H9 (cell line): ENCODE data around the gene WNT10A. TPM values are rescaled to one million over a fixed set of nuclear protein-coding genes. Genes with fewer than 3 reads are reported as not detected.

Source experiments
- DNase-seq: peaks from one replicate; pipeline ENCODE4 v3.0.0-alpha.2; 2017
- H2AFZ ChIP-seq: one replicate; pipeline ENCODE4 v1.6.1; 2013; ENCODE audit warnings: mild to moderate bottlenecking, low read length, control low read depth, moderate library complexity
- H2AK5ac ChIP-seq: 2 replicates; pipeline ENCODE4 v1.6.1; 2013; ENCODE audit warnings: low read length, control low read depth, mixed read lengths; ENCODE audit not compliant: insufficient read length
- H2BK120ac ChIP-seq: one replicate; pipeline ENCODE4 v1.6.1; 2013; ENCODE audit warnings: low read depth, mild to moderate bottlenecking, low read length, control low read depth, inconsistent platforms; ENCODE audit not compliant: poor library complexity, severe bottlenecking
- H2BK12ac ChIP-seq: 2 replicates; pipeline ENCODE4 v1.6.1; 2013; ENCODE audit warnings: low read length, control low read depth, mixed read lengths, low read depth; ENCODE audit not compliant: insufficient read length
- H2BK15ac ChIP-seq: 2 replicates; pipeline ENCODE4 v1.6.1; 2013; ENCODE audit warnings: low read depth, low read length, control low read depth
- H2BK20ac ChIP-seq: one replicate; pipeline ENCODE4 v1.6.1; 2013; ENCODE audit warnings: low read depth, mild to moderate bottlenecking, low read length, control low read depth, inconsistent platforms; ENCODE audit not compliant: poor library complexity, severe bottlenecking
- H2BK5ac ChIP-seq: 2 replicates; pipeline ENCODE4 v1.6.1; 2013; ENCODE audit warnings: low read length, control low read depth, mixed read lengths; ENCODE audit not compliant: insufficient read length
- H3K14ac ChIP-seq: 2 replicates; pipeline ENCODE4 v1.6.1; 2013; ENCODE audit warnings: low read length, control low read depth; ENCODE audit not compliant: insufficient read depth
- H3K18ac ChIP-seq: 2 replicates; pipeline ENCODE4 v1.6.1; 2013; ENCODE audit warnings: low read depth, mild to moderate bottlenecking, mixed read lengths, low read length, control low read depth; ENCODE audit not compliant: insufficient read length
- H3K23ac ChIP-seq: 2 replicates; pipeline ENCODE4 v1.6.1; 2013; ENCODE audit warnings: low read length, control low read depth, mixed read lengths, low read depth; ENCODE audit not compliant: insufficient read length
- H3K23me2 ChIP-seq: 2 replicates; pipeline ENCODE4 v1.6.1; 2013; ENCODE audit warnings: low read depth, mild to moderate bottlenecking, mixed read lengths, low read length, control low read depth; ENCODE audit not compliant: insufficient read length, poor library complexity, severe bottlenecking
- H3K27ac ChIP-seq: 2 replicates; pipeline ENCODE4 v1.5.1; 2013; ENCODE audit warnings: low read length, control low read depth, mixed read lengths, low read depth; ENCODE audit not compliant: insufficient read length
- H3K27me3 ChIP-seq: 2 replicates; pipeline ENCODE4 v1.6.1; 2013; ENCODE audit warnings: low read length, control low read depth, inconsistent platforms; ENCODE audit not compliant: insufficient read depth
- H3K4ac ChIP-seq: 2 replicates; pipeline ENCODE4 v1.6.1; 2013; ENCODE audit warnings: low read depth, mild to moderate bottlenecking, control low read depth, inconsistent platforms, low read length, moderate library complexity
- H3K4me1 ChIP-seq: 2 replicates; pipeline ENCODE4 v1.6.1; 2013; ENCODE audit warnings: low read length, control low read depth, inconsistent platforms; ENCODE audit not compliant: insufficient read depth
- H3K4me2 ChIP-seq: 2 replicates; pipeline ENCODE4 v1.6.1; 2013; ENCODE audit warnings: low read length, control low read depth, mixed read lengths; ENCODE audit not compliant: insufficient read length, insufficient read depth
- H3K56ac ChIP-seq: 2 replicates; pipeline ENCODE4 v1.6.1; 2013; ENCODE audit warnings: low read depth, mild to moderate bottlenecking, mixed read lengths, low read length, control low read depth; ENCODE audit not compliant: insufficient read length
- H3K79me1 ChIP-seq: 2 replicates; pipeline ENCODE4 v1.6.1; 2013; ENCODE audit warnings: low read depth, mild to moderate bottlenecking, moderate library complexity, low read length, control low read depth, inconsistent platforms; ENCODE audit not compliant: insufficient read depth, poor library complexity, severe bottlenecking
- H3K79me2 ChIP-seq: 2 replicates; pipeline ENCODE4 v1.6.1; 2013; ENCODE audit warnings: low read length, control low read depth, inconsistent platforms; ENCODE audit not compliant: insufficient read depth
- H3K9ac ChIP-seq: 2 replicates; pipeline ENCODE4 v1.6.1; 2013; ENCODE audit warnings: low read length, control low read depth, mixed read lengths; ENCODE audit not compliant: insufficient read length; ENCODE audit errors: extremely low read depth
- H3K9me3 ChIP-seq: one replicate; pipeline ENCODE4 v1.6.1; 2013; ENCODE audit warnings: low read depth, low read length, inconsistent platforms; ENCODE audit not compliant: control insufficient read depth
- H3T11ph ChIP-seq: one replicate; pipeline ENCODE4 v1.6.1; 2013; ENCODE audit warnings: mild to moderate bottlenecking, low read length, control low read depth, inconsistent platforms
- H4K20me1 ChIP-seq: one replicate; pipeline ENCODE4 v1.6.1; 2013; ENCODE audit not compliant: control insufficient read depth, insufficient read length, insufficient read depth
- H4K5ac ChIP-seq: 2 replicates; pipeline ENCODE4 v1.6.1; 2013; ENCODE audit warnings: low read depth, mild to moderate bottlenecking, mixed read lengths, low read length, control low read depth; ENCODE audit not compliant: insufficient read length
- H4K8ac ChIP-seq: replicated peaks from 2 replicates; pipeline ENCODE4 v1.6.1; 2013; ENCODE audit warnings: low read length, control low read depth, mixed read lengths, low read depth; ENCODE audit not compliant: insufficient read length
- H4K91ac ChIP-seq: 2 replicates; pipeline ENCODE4 v1.6.1; 2013; ENCODE audit warnings: low read depth, mild to moderate bottlenecking, moderate library complexity, mixed read lengths, low read length, control low read depth; ENCODE audit not compliant: insufficient read length
- H3K27ac Mint-ChIP-seq, 3 experiments: 2 replicates in 2 of 3; 3 replicates in 1 of 3; pipeline ENCODE4 v1.8.0; 2020 to 2021; ENCODE audit warnings: mixed read lengths in 3 of 3, mild to moderate bottlenecking in 1 of 3, moderate library complexity in 1 of 3
- H3K27me3 Mint-ChIP-seq: 2 replicates; pipeline ENCODE4 v1.8.0; 2021; ENCODE audit warnings: low read depth, mild to moderate bottlenecking, moderate library complexity, mixed read lengths
- H3K36me3 Mint-ChIP-seq, 3 experiments: 2 replicates in 2 of 3; 3 replicates in 1 of 3; pipeline ENCODE4 v1.8.0; 2020 to 2021; ENCODE audit warnings: low read depth in 3 of 3, mixed read lengths in 3 of 3; ENCODE audit not compliant: insufficient read depth in 1 of 3
- H3K4me1 Mint-ChIP-seq, 2 experiments: 2 replicates each; pipeline ENCODE4 v1.8.0; 2020; ENCODE audit warnings: mixed read lengths in 2 of 2
- H3K4me3 Mint-ChIP-seq, 2 experiments: 2 replicates in 1 of 2; 3 replicates in 1 of 2; pipeline ENCODE4 v1.8.0; 2020 to 2021; ENCODE audit warnings: mild to moderate bottlenecking in 2 of 2, mixed read lengths in 2 of 2, moderate library complexity in 1 of 2
- H3K9me3 Mint-ChIP-seq, 2 experiments: 2 replicates in 1 of 2; 3 replicates in 1 of 2; pipeline ENCODE4 v1.8.0; 2020; ENCODE audit warnings: mild to moderate bottlenecking in 2 of 2, mixed read lengths in 2 of 2, moderate library complexity in 1 of 2
- WGBS: extraction: QIAGEN DNeasy Blood & Tissue Kit; methylation state at CpG from one replicate; pipeline ENCODE4 v1.1.7; 2013; ENCODE audit warnings: missing lambda C conversion rate, low lambda C conversion rate, mixed read lengths; ENCODE audit not compliant: insufficient read length; ENCODE audit errors: extremely low coverage; 5-methylcytosine and 5-hydroxymethylcytosine counted together
- total RNA-seq: library from RNA; stranded (reverse); gene quantifications from 2 replicates; pipeline ENCODE4 v1.2.1, GENCODE V29; 2021
- TF ChIP-seq, protein P1 (sequence below): fragments of 200-600 bp; sonication (generic); conservative IDR thresholded peaks from 3 replicates; pipeline ENCODE4 v1.8.0; 2021; ENCODE audit warnings: antibody characterized with exemption, mild to moderate bottlenecking

WNT10A gene
- total RNA-seq, 1 experiment from 2014 or later, result not detected

DNA sequence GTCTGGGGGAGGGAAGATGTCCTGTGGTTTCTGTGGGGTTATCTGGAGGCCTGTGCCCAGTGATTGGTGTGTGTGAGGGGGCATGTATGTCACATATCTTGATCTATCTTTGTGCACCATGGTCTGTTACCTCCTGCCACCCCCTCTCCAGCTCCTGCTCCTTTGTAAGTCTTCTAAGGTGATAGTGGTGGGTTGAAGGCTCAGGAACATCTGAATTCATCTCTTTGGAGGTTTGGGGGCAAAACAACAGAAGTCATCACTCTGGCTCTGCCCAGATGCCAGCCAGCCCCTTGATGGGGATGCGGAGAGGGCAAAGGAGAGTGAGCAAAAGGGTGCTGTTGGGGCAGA lies 23.8 kb upstream of the WNT10A start:
- Histone ChIP-seq H3K23ac (no peak overlapping the region), H3K23me2 (peaks cover 3% of the 10 kb centered on the region), H3K9me3 (no peaks in the 10 kb centered on the region), H3K27ac (no peak overlapping the region), H2BK12ac (no peak overlapping the region), H3K4ac (no peak overlapping the region), H3K4me1 (peaks cover 2% of the 10 kb centered on the region), H4K91ac (no peak overlapping the region), H4K8ac (no peak overlapping the region), H3K56ac (no peak overlapping the region), H2AK5ac (no peak overlapping the region), H4K5ac (no peak overlapping the region), H3K79me1 (no peaks in the 10 kb centered on the region), H3T11ph (no peak overlapping the region), H3K27me3 (peaks cover 78% of the 10 kb centered on the region), H3K14ac (no peak overlapping the region), H2AFZ (no peak overlapping the region), H2BK15ac (no peak overlapping the region), H2BK20ac (no peak overlapping the region), H3K18ac (no peak overlapping the region), H4K20me1 (no peaks in the 10 kb centered on the region), H3K9ac (no peak overlapping the region), H2BK120ac (no peak overlapping the region), H3K79me2 (no peaks in the 10 kb centered on the region), H3K4me2 (no peak overlapping the region), H2BK5ac (no peak overlapping the region)
- TF ChIP-seq, protein P1, sequence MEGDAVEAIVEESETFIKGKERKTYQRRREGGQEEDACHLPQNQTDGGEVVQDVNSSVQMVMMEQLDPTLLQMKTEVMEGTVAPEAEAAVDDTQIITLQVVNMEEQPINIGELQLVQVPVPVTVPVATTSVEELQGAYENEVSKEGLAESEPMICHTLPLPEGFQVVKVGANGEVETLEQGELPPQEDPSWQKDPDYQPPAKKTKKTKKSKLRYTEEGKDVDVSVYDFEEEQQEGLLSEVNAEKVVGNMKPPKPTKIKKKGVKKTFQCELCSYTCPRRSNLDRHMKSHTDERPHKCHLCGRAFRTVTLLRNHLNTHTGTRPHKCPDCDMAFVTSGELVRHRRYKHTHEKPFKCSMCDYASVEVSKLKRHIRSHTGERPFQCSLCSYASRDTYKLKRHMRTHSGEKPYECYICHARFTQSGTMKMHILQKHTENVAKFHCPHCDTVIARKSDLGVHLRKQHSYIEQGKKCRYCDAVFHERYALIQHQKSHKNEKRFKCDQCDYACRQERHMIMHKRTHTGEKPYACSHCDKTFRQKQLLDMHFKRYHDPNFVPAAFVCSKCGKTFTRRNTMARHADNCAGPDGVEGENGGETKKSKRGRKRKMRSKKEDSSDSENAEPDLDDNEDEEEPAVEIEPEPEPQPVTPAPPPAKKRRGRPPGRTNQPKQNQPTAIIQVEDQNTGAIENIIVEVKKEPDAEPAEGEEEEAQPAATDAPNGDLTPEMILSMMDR, result no peak
- Mint-ChIP-seq H3K4me1 (peaks cover 38 to 67% of the 10 kb centered on the region in 2 experiments), H3K4me3 (no peak overlapping the region; a peak in 1 of 5 replicates), H3K36me3 (no peaks in the 10 kb centered on the region), H3K27ac (no peak overlapping the region), H3K9me3 (peaks cover 0 to 3% of the 10 kb centered on the region in 2 experiments; a peak in 1 of 5 replicates), H3K27me3 (peaks cover 92% of the 10 kb centered on the region)
- no CpG with 5 or more reads among the region's 1 CpG for WGBS
- DNase-seq, result no peak
